ENCODE results near the gene SLC25A42.

Gene SLC25A42

GRCh38 chr19:19059837-19060611 lies 3.8 kb upstream of the SLC25A42 start:
- peaks cover 4% of the 10 kb centered on the region for H3K4me1 ChIP-seq (ENCODE audit: insufficient read depth, poor library complexity, severe bottlenecking)
- no peaks in the 10 kb centered on the region for H3K9me3 ChIP-seq (ENCODE audit: severe bottlenecking)
- DNase-seq (ENCODE audit: low spot score) (no peak), ATAC-seq (ENCODE audit: low read depth) (no peak)
- no peak overlapping the region for H3K27ac ChIP-seq (ENCODE audit: poor library complexity, severe bottlenecking)
- H3K27me3 ChIP-seq (ENCODE audit: insufficient read depth, poor library complexity, severe bottlenecking): no peaks in the 10 kb centered on the region
- TF ChIP-seq CTCF (IDR thresholded peaks at IDR 0.05; ENCODE audit: poor library complexity, severe bottlenecking): no peak
- no peak overlapping the region for H3K4me3 ChIP-seq (ENCODE audit: severe bottlenecking)
- H3K36me3 ChIP-seq (ENCODE audit: low read depth): peaks cover 16% of the 10 kb centered on the region; the same call in 1 of the 2 replicates

GRCh38 chr19:19061506-19061905 lies 2.3 kb upstream of the SLC25A42 start:
- Histone ChIP-seq H3K9me3 (ENCODE audit: severe bottlenecking) (no peaks in the 10 kb centered on the region), H3K4me1 (ENCODE audit: insufficient read depth, poor library complexity, severe bottlenecking) (peaks cover 4% of the 10 kb centered on the region), H3K4me3 (ENCODE audit: severe bottlenecking) (no peak overlapping the region), H3K27me3 (ENCODE audit: insufficient read depth, poor library complexity, severe bottlenecking) (no peaks in the 10 kb centered on the region), H3K27ac (ENCODE audit: poor library complexity, severe bottlenecking) (no peak overlapping the region), H3K36me3 (ENCODE audit: low read depth) (peaks cover 14% of the 10 kb centered on the region; the same call in 1 of the 2 replicates)
- no peak for DNase-seq (ENCODE audit: low spot score)
- TF ChIP-seq CTCF (IDR thresholded peaks at IDR 0.05; ENCODE audit: poor library complexity, severe bottlenecking): no peak
- no peak for ATAC-seq (ENCODE audit: low read depth)

GRCh38 chr19:19062454-19063182 lies 1.2 kb upstream of the SLC25A42 start:
- ATAC-seq (ENCODE audit: low read depth): no peak
- no peak for TF ChIP-seq CTCF (IDR thresholded peaks at IDR 0.05; ENCODE audit: poor library complexity, severe bottlenecking)
- H3K9me3 ChIP-seq (ENCODE audit: severe bottlenecking): no peaks in the 10 kb centered on the region
- H3K4me3 ChIP-seq (ENCODE audit: severe bottlenecking): peak overlapping the region; percentile 59
- peaks cover 7% of the 10 kb centered on the region; the same call in 1 of the 2 replicates for H3K36me3 ChIP-seq (ENCODE audit: low read depth)
- no peak overlapping the region for H3K27ac ChIP-seq (ENCODE audit: poor library complexity, severe bottlenecking)
- peaks cover 4% of the 10 kb centered on the region for H3K4me1 ChIP-seq (ENCODE audit: insufficient read depth, poor library complexity, severe bottlenecking)
- DNase-seq (ENCODE audit: low spot score): no peak
- H3K27me3 ChIP-seq (ENCODE audit: insufficient read depth, poor library complexity, severe bottlenecking): no peaks in the 10 kb centered on the region

- Histone ChIP-seq H3K27me3 (ENCODE audit: insufficient read depth, poor library complexity, severe bottlenecking) (no peaks in the 10 kb centered on the region), H3K9me3 (ENCODE audit: severe bottlenecking) (no peaks in the 10 kb centered on the region), H3K27ac (ENCODE audit: poor library complexity, severe bottlenecking) (no peak overlapping the region), H3K4me1 (ENCODE audit: insufficient read depth, poor library complexity, severe bottlenecking) (peaks cover 4% of the 10 kb centered on the region), H3K36me3 (ENCODE audit: low read depth) (no peaks in the 10 kb centered on the region), H3K4me3 (ENCODE audit: severe bottlenecking) (peak overlapping the region; percentile 59)
- no peak for DNase-seq (ENCODE audit: low spot score)
- peak; percentile 29 for TF ChIP-seq CTCF (IDR thresholded peaks at IDR 0.05; ENCODE audit: poor library complexity, severe bottlenecking)
- no peak for ATAC-seq (ENCODE audit: low read depth)
These were observed 416 bp downstream of the SLC25A42 start for GRCh38 chr19:19064098-19064722.

Measured in RWPE2 (cell line).